Sigmoid colon (tissue), 7 donors: ENCODE data around the gene BOLL. TPM values are rescaled to one million over a fixed set of nuclear protein-coding genes. Genes with fewer than 3 reads are reported as not detected.
"Not testable (repeated sequence)": the region's sequence is repeated elsewhere in the genome, so short reads cannot be mapped to it uniquely, and the experiment has no call there.

ENCODE experiments used
- DNase-seq: peaks from one replicate; pipeline ENCODE4 v3.0.0-alpha.2; 2019
- H3K27ac ChIP-seq, 4 donors: fragments of 200-600 bp; sonication (generic); one replicate each; pipeline ENCODE4 v1.5.1; 2016 to 2019; ENCODE audit warnings: mild to moderate bottlenecking in 1 of 4
- H3K27me3 ChIP-seq, 3 donors: fragments of 200-600 bp; sonication (generic); one replicate each; pipeline ENCODE4 v1.5.1; 2019; ENCODE audit warnings: mild to moderate bottlenecking in 1 of 3
- H3K36me3 ChIP-seq, 4 donors: fragments of 200-600 bp; sonication (generic); one replicate each; pipeline ENCODE4 v1.5.1; 2016 to 2019
- H3K4me1 ChIP-seq, 4 donors: fragments of 200-600 bp; sonication (generic); one replicate each; pipeline ENCODE4 v1.5.1; 2017 to 2019
- H3K4me3 ChIP-seq, 4 donors: fragments of 200-600 bp; sonication (generic); one replicate each; pipeline ENCODE4 v1.5.1; 2017 to 2019; ENCODE audit warnings: mild to moderate bottlenecking in 2 of 4, moderate library complexity in 1 of 4
- H3K9me3 ChIP-seq, 4 donors: fragments of 200-600 bp in 3 of 4; sonication (generic) in 3 of 4; one replicate each; pipeline versions ENCODE4 v1.5.1 to v1.6.1; 2013 to 2019
- EP300 ChIP-seq, 4 donors: sonication (generic); formaldehyde crosslinking; IDR thresholded peaks; one replicate each; pipeline ENCODE4 v1.6.1; 2017; ENCODE audit warnings: antibody characterized with exemption in 4 of 4
- POLR2A ChIP-seq, 2 donors: fragments of 450-650 bp; IDR thresholded peaks; one replicate each; pipeline ENCODE4 v1.6.1; 2016; ENCODE audit warnings: antibody characterized with exemption in 2 of 2, mild to moderate bottlenecking in 2 of 2, moderate library complexity in 2 of 2
- POLR2AphosphoS5 ChIP-seq, 4 donors: sonication (generic); formaldehyde crosslinking; IDR thresholded peaks; one replicate each; pipeline ENCODE4 v1.6.1; 2017; ENCODE audit warnings: antibody characterized with exemption in 4 of 4
- WGBS, 2 donors: extraction: QIAGEN DNeasy Blood & Tissue Kit; methylation state at CpG; one replicate each; pipeline ENCODE4 v1.1.7; 2013; 5-methylcytosine and 5-hydroxymethylcytosine counted together
- intact Hi-C: fragments of 100-400 bp; cut with DNase I; formaldehyde crosslinking; loops from one replicate; pipeline ENCODE4 v1.15.1; 2023
- polyA plus RNA-seq, 3 donors: library from polyadenylated mRNA; stranded (reverse); fragments of 200-250 nt; gene quantifications; one replicate each; pipeline ENCODE4 v1.2.3, GENCODE V29; 2013
- total RNA-seq, 4 donors: library from RNA; depleted of rRNA; stranded (reverse); fragments of >200 nt; gene quantifications; one replicate each; pipeline ENCODE4 v1.1.0, GENCODE V29; 2016
- TF ChIP-seq, protein P1 (sequence below), 4 experiments: fragments of 450-650 bp in 3 of 4; fragments of 200-600 bp in 1 of 4; IDR thresholded peaks; one replicate each; pipeline ENCODE4 v1.5.1; 2016 to 2019; ENCODE audit warnings: antibody characterized with exemption in 4 of 4, mild to moderate bottlenecking in 3 of 4, moderate library complexity in 2 of 4
- donor health status: healthy with polysubstance abuse.
- donor health status: Bipolar disorder and iron deficiency.
- donor health status: healthy.

Gene BOLL
- total and polyA plus RNA-seq, 7 donors = not detected

- H3K27ac ChIP-seq = peak within 1 kb of the TSS; percentile 77 to 87 (median 81)
- H3K4me3 ChIP-seq = peak within 1 kb of the TSS; percentile 68 to 92 (median 76)
- intact Hi-C loops = loop anchor here (5.0 to 10.0 kb wide), 3 partner anchors 188 to 589 kb away; partner anchors contain the start of genes COQ10B and MOB4
- 0 to 1% methylated on average over 86 of the region's 86 CpGs for WGBS, 2 donors
- H3K27me3 ChIP-seq = no peaks in the 10 kb centered on the region
- H3K9me3 ChIP-seq = no peaks in the 10 kb centered on the region
- TF ChIP-seq POLR2A (IDR thresholded peaks at IDR 0.05) (peak; percentile 10 to 18), POLR2AphosphoS5 (IDR thresholded peaks at IDR 0.05) (peak; percentile 74 to 92 (median 86)), EP300 (IDR thresholded peaks at IDR 0.05) (no peak)
- TF ChIP-seq, protein P1, sequence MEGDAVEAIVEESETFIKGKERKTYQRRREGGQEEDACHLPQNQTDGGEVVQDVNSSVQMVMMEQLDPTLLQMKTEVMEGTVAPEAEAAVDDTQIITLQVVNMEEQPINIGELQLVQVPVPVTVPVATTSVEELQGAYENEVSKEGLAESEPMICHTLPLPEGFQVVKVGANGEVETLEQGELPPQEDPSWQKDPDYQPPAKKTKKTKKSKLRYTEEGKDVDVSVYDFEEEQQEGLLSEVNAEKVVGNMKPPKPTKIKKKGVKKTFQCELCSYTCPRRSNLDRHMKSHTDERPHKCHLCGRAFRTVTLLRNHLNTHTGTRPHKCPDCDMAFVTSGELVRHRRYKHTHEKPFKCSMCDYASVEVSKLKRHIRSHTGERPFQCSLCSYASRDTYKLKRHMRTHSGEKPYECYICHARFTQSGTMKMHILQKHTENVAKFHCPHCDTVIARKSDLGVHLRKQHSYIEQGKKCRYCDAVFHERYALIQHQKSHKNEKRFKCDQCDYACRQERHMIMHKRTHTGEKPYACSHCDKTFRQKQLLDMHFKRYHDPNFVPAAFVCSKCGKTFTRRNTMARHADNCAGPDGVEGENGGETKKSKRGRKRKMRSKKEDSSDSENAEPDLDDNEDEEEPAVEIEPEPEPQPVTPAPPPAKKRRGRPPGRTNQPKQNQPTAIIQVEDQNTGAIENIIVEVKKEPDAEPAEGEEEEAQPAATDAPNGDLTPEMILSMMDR (IDR thresholded peaks at IDR 0.05) = no peak
- H3K4me1 ChIP-seq = peaks cover 0 to 40% (median 37%) of the 10 kb centered on the region in 4 donors
- DNase-seq = peak; percentile 96
- no peaks in the 10 kb centered on the region for H3K36me3 ChIP-seq
Observed at GRCh38 chr2:197705121-197705911, 79.8 kb downstream of the BOLL start, which contains the start of gene MARS2. MARS2 (plus strand) TSS chr2:197705369; CDS start chr2:197705406, 37 bp downstream.

DNA sequence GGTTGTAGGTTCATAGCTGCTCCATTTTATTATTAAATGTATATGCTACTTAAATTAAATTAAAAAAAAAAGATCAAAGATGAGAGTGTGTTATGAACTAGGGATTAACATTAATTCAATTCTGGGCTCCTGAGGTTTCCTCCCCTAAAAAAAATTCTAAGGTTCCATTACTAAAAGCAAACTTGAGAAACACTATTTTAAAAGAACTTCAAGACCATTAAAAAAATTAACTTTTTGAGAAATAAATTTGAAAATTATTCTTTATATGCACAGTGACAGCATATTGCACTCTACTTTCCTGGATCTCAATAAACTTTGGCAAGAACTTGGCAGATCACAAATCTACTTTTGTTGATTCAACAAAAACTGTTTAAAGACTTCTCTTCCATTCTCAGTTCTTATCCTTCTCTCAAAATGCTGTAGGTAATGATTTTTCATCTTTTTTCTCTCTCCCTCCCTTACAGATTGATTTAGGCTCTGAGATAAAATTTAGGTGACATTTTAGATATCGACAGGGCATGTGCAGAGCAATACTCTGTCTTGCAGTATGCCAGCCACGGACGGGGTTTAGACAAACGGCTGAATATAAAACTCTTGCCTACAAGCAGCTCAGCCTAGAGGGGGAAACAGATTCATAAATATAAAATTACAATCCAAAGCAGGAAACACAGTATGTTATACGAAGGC is 80.5 kb downstream of the BOLL start:
- peaks cover 0 to 40% (median 33%) of the 10 kb centered on the region in 4 donors for H3K4me1 ChIP-seq
- H3K4me3 ChIP-seq = peak overlapping the region; percentile 68 to 92 (median 76)
- WGBS, 2 donors = 0 to 1% methylated on average over 5 of the region's 5 CpGs
- no peaks in the 10 kb centered on the region for H3K27me3 ChIP-seq
- no peak for TF ChIP-seq EP300 (IDR thresholded peaks at IDR 0.05)
- TF ChIP-seq POLR2A (IDR thresholded peaks at IDR 0.05) = no peak
- TF ChIP-seq, protein P1 (IDR thresholded peaks at IDR 0.05) = no peak
- no peak for TF ChIP-seq POLR2AphosphoS5 (IDR thresholded peaks at IDR 0.05)
- DNase-seq = no peak
- no peaks in the 10 kb centered on the region for H3K36me3 ChIP-seq
- intact Hi-C loops = loop anchor here (5.0 to 10.0 kb wide), 3 partner anchors 187 to 590 kb away; partner anchors contain the start of genes COQ10B and MOB4
- H3K27ac ChIP-seq = peak overlapping the region; percentile 77 to 87 (median 81)
- H3K9me3 ChIP-seq = no peaks in the 10 kb centered on the region

DNA sequence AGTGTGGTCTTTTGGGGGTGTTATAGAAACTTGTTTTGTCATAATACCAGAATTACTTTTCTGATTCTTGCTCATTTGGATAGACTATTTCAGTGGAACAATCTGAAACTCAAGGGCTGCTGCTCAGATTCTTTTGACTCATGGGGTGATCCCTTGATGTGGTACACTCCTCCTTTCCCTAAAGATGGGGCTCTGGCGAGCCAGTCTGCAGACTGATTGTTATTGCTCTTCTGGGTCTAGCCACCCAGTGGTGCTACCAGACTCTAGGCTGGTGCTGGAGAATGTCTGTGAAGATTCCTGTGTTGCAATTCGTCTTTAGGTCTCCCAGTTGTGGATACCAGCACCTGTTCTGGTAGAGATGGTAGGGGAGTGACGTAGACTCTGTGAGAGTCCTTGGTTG is 84.2 kb downstream of the BOLL start:
- 83 to 89% methylated on average over 3 of the region's 3 CpGs for WGBS, 2 donors
- no peaks in the 10 kb centered on the region for H3K9me3 ChIP-seq
- no peak overlapping the region for H3K27ac ChIP-seq
- H3K4me1 ChIP-seq = peaks cover 0 to 9% (median 5%) of the 10 kb centered on the region in 4 donors
- no peak for DNase-seq
- intact Hi-C loops = loop anchor here (10.0 kb wide), 2 partner anchors 246 to 594 kb away; partner anchors contain the start of gene COQ10B
- TF ChIP-seq, protein P1 (IDR thresholded peaks at IDR 0.05) = no peak
- TF ChIP-seq POLR2A (IDR thresholded peaks at IDR 0.05) = no peak
- TF ChIP-seq POLR2AphosphoS5 (IDR thresholded peaks at IDR 0.05) = no peak
- no peak for TF ChIP-seq EP300 (IDR thresholded peaks at IDR 0.05)
- H3K27me3 ChIP-seq = no peaks in the 10 kb centered on the region
- H3K4me3 ChIP-seq = no peak overlapping the region
- no peaks in the 10 kb centered on the region for H3K36me3 ChIP-seq

DNA sequence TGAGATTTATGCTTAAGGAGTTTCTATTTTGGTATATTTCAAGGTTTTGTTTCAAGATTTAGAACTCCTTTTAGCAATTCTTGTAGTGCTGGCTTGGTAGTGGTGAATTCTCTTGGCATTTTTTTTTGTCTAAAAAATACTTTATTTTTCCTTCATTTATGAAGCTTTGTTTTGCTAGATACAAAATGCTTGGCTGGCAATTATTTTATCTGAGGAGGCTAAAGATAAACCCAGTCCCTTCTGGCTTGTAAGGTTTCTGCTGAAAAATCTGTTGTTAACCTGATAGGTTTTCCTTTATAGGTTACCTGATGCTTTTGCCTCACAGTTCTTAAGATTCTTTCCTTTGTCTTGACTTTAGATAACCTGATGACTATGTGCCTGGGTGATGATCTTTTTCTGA is 85.4 kb downstream of the BOLL start:
- not testable (repeated sequence) for H3K4me3 ChIP-seq, H3K9me3 ChIP-seq, H3K4me1 ChIP-seq, DNase-seq, H3K36me3 ChIP-seq, H3K27me3 ChIP-seq, H3K27ac ChIP-seq
- intact Hi-C loops = loop anchor here (10.0 kb wide), 2 partner anchors 245 to 595 kb away; partner anchors contain the start of gene COQ10B

DNA sequence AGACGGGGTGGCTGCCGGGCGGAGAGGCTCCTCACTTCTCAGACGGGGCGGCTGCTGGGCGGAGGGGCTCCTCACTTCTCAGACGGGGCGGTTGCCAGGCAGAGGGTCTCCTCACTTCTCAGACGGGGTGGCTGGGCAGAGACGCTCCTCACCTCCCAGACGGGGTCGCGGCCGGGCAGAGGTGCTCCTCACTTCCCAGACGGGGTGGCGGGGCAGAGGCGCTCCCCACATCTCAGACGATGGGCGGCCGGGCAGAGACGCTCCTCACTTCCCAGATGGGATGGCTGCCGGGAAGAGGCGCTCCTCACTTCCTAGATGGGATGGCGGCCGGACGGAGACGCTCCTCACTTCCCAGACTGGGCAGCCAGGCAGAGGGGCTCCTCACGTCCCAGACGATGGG is 88.5 kb downstream of the BOLL start:
- DNase-seq, H3K4me3 ChIP-seq, H3K9me3 ChIP-seq, H3K36me3 ChIP-seq, H3K27me3 ChIP-seq, H3K27ac ChIP-seq, intact Hi-C loops, H3K4me1 ChIP-seq: not testable (repeated sequence)
- WGBS, 2 donors = 95 to 96% methylated on average over 24 of the region's 29 CpGs

DNA sequence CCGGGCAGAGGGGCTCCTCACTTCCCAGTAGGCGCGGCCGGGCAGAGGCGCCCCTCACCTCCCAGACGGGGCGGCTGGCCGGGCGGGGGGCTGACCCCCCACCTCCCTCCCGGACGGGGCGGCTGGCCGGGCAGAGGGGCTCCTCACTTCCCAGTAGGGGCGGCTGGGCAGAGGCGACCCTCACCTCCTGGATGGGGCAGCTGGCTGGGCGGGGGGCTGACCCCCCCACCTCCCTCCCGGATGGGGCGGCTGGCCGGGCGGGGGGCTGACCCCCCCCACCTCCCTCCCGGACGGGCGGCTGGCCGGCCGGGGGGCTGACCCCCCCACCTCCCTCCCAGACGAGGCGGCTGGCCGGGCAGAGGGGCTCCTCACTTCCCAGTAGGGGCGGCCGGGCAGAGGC is 89.1 kb downstream of the BOLL start:
- H3K4me1 ChIP-seq, DNase-seq, H3K27me3 ChIP-seq, H3K4me3 ChIP-seq, H3K27ac ChIP-seq, intact Hi-C loops, H3K9me3 ChIP-seq, H3K36me3 ChIP-seq: not testable (repeated sequence)
- WGBS, 2 donors = 92 to 97% methylated on average over 22 to 25 of the region's 30 CpGs

GRCh38 chr2:197695206-197695605 is 89.9 kb downstream of the BOLL start:
- H3K4me3 ChIP-seq, DNase-seq, H3K27ac ChIP-seq, H3K27me3 ChIP-seq, H3K36me3 ChIP-seq, H3K4me1 ChIP-seq, intact Hi-C loops, H3K9me3 ChIP-seq: not testable (repeated sequence)
- 95 to 96% methylated on average over 4 of the region's 6 CpGs for WGBS, 2 donors
